ENCODE data around the gene RALGAPA1. TPM values are rescaled to one million over a fixed set of nuclear protein-coding genes. Genes with fewer than 3 reads are reported as not detected.
A peak's percentile ranks its signal among the peaks of the same experiment; 100 is the strongest.

Gene RALGAPA1
- total RNA-seq, 2 experiments from 2014 or later: 29.5 to 31.7 TPM

DNA sequence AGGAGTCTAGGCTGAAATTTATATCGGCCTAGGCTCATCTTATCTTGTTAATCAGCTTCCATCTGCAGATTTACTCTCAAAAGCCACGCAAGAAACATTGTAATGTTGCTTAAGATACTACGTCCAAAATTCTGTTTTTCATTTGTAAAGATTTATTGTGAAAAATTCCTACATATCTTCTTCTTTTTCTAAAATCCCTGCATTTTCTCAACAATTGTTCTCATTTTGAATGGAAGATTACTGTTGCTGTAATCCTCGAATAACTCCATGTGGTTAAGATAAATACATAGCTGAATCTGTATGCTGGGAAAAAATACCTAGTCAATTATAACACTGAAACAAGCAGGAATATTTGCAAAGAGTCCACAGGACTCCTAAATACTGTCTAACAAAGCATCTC is 259.5 kb downstream of the RALGAPA1 start:
- CTCF ChIA-PET: no interaction called here
- POLR2A ChIA-PET: no interaction called here
- Mint-ChIP-seq H3K4me3 (no peak overlapping the region), H3K27ac (no peak overlapping the region), H3K4me1 (ENCODE audit: low read depth) (no peaks in the 10 kb centered on the region), H3K9me3 (ENCODE audit: insufficient read depth) (no peaks in the 10 kb centered on the region), H3K36me3 (ENCODE audit: low read depth) (no peaks in the 10 kb centered on the region), H3K27me3 (ENCODE audit: low read depth) (no peaks in the 10 kb centered on the region)
- ATAC-seq (no peak), DNase-seq (no peak)

DNA sequence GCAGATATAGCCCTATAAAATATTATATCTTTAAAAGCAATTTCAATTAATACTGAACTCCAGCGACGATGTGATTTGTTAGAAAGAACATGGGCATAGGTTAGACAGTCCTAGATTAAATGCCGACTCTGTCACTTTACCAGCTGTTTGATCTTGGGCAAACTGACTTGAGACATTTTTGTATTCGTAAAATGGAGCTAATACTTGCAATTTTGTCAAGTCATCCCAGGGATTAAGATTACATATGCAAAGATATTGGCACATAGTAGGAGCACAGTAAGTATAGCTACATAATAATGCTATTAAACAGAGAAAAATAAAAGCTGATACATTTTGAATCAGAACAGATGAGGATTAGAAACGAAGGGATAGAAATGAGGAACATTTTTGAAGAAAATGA is 266.1 kb downstream of the RALGAPA1 start:
- Mint-ChIP-seq H3K9me3 (ENCODE audit: insufficient read depth) (no peaks in the 10 kb centered on the region), H3K4me1 (ENCODE audit: low read depth) (peaks cover 4% of the 10 kb centered on the region), H3K27ac (no peak overlapping the region), H3K36me3 (ENCODE audit: low read depth) (no peaks in the 10 kb centered on the region), H3K27me3 (ENCODE audit: low read depth) (no peaks in the 10 kb centered on the region), H3K4me3 (no peak overlapping the region)
- CTCF ChIA-PET: interaction anchor here (1.2 to 1.6 kb wide), 2 partner anchors 9 to 10 kb away, joined by 4 to 5 read pairs; partner anchors contain the start of gene INSM2
- no peak for ATAC-seq
- POLR2A ChIA-PET: no interaction called here
- no peak for DNase-seq

GRCh38 chr14:35539969-35540368 is 269.1 kb downstream of the RALGAPA1 start:
- ChIA-PET CTCF (no interaction called here), POLR2A (no interaction called here)
- Mint-ChIP-seq H3K9me3 (ENCODE audit: insufficient read depth) (no peaks in the 10 kb centered on the region), H3K27ac (no peak overlapping the region), H3K4me1 (ENCODE audit: low read depth) (peaks cover 13% of the 10 kb centered on the region), H3K27me3 (ENCODE audit: low read depth) (peaks cover 20% of the 10 kb centered on the region), H3K4me3 (no peak overlapping the region), H3K36me3 (ENCODE audit: low read depth) (no peaks in the 10 kb centered on the region)
- no peak for ATAC-seq
- no peak for DNase-seq

DNA sequence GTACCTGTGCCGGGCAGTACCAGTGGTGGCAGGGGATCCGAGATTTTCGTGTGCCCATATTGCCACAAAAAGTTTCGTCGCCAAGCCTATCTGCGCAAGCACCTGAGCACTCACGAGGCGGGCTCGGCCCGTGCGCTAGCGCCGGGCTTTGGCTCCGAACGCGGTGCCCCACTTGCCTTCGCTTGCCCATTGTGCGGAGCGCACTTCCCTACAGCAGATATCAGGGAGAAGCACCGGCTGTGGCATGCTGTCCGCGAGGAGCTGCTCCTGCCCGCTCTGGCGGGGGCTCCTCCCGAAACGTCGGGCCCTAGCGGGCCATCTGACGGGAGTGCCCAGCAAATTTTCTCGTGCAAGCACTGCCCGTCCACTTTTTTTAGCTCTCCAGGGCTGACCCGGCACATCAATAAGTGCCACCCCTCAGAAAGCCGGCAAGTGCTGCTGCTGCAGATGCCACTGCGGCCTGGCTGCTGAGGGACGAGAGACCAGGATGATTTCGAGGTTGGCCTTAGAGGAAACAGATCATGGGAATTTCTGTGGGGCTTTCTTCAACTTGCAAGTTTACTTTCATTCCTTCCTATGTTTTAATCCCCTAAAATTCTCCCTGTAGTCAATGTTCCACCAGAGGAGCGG is 273.5 kb downstream of the RALGAPA1 start:
- peaks cover 20% of the 10 kb centered on the region for H3K4me1 Mint-ChIP-seq (ENCODE audit: low read depth)
- H3K9me3 Mint-ChIP-seq (ENCODE audit: insufficient read depth): no peaks in the 10 kb centered on the region
- H3K27ac Mint-ChIP-seq: no peak overlapping the region
- H3K36me3 Mint-ChIP-seq (ENCODE audit: low read depth): no peaks in the 10 kb centered on the region
- peaks cover 38% of the 10 kb centered on the region for H3K27me3 Mint-ChIP-seq (ENCODE audit: low read depth)
- ChIA-PET POLR2A (interaction anchor here (0.5 kb wide), 1 partner anchor 13 kb away, joined by 3 read pairs; no protein-coding TSS in a partner anchor), CTCF (interaction anchor here (1.5 kb wide), 1 partner anchor 152 kb away, joined by 4 read pairs; no protein-coding TSS in a partner anchor)
- H3K4me3 Mint-ChIP-seq: peak overlapping the region; percentile 66
- ATAC-seq (no peak), DNase-seq (no peak)

- peaks cover 20% of the 10 kb centered on the region for H3K4me1 Mint-ChIP-seq (ENCODE audit: low read depth)
- no peaks in the 10 kb centered on the region for H3K9me3 Mint-ChIP-seq (ENCODE audit: insufficient read depth)
- no peak overlapping the region for H3K27ac Mint-ChIP-seq
- H3K27me3 Mint-ChIP-seq (ENCODE audit: low read depth): peaks cover 44% of the 10 kb centered on the region
- peak; percentile 81 for ATAC-seq
- DNase-seq: peak; percentile 80
- peak overlapping the region; percentile 66 for H3K4me3 Mint-ChIP-seq
- ChIA-PET POLR2A (no interaction called here), CTCF (interaction anchor here (1.5 kb wide), 1 partner anchor 152 kb away, joined by 4 read pairs; no protein-coding TSS in a partner anchor)
- no peaks in the 10 kb centered on the region for H3K36me3 Mint-ChIP-seq (ENCODE audit: low read depth)
Measured at GRCh38 chr14:35534873-35535482, 274.1 kb downstream of the RALGAPA1 start.

- Mint-ChIP-seq H3K27ac (no peak overlapping the region), H3K4me3 (peak overlapping the region; percentile 68), H3K27me3 (ENCODE audit: low read depth) (peaks cover 48% of the 10 kb centered on the region), H3K4me1 (ENCODE audit: low read depth) (peaks cover 16% of the 10 kb centered on the region), H3K36me3 (ENCODE audit: low read depth) (no peaks in the 10 kb centered on the region), H3K9me3 (ENCODE audit: insufficient read depth) (no peaks in the 10 kb centered on the region)
- ChIA-PET POLR2A (no interaction called here), CTCF (interaction anchor here (1.5 kb wide), 1 partner anchor 8 kb away, joined by 4 read pairs; no protein-coding TSS in a partner anchor)
- ATAC-seq (peak; percentile 34), DNase-seq (no peak)
Measured at GRCh38 chr14:35534208-35534872, 274.8 kb downstream of the RALGAPA1 start.

GRCh38 chr14:35533357-35534207 is 275.5 kb downstream of the RALGAPA1 start, which contains the start of gene INSM2:
Gene INSM2 (plus strand): TSS chr14:35534164. CDS start chr14:35534253, 89 bp downstream.
- ChIA-PET CTCF (interaction anchor here (1.5 kb wide), 1 partner anchor 9 kb away, joined by 4 read pairs; no protein-coding TSS in a partner anchor), POLR2A (no interaction called here)
- ATAC-seq: peak; percentile 77
- H3K4me3 Mint-ChIP-seq: peak within 1 kb of the TSS; percentile 68
- no peaks in the 10 kb centered on the region for H3K36me3 Mint-ChIP-seq (ENCODE audit: low read depth)
- DNase-seq: peak; percentile 63
- no peaks in the 10 kb centered on the region for H3K9me3 Mint-ChIP-seq (ENCODE audit: insufficient read depth)
- peaks cover 16% of the 10 kb centered on the region for H3K4me1 Mint-ChIP-seq (ENCODE audit: low read depth)
- peaks cover 51% of the 10 kb centered on the region for H3K27me3 Mint-ChIP-seq (ENCODE audit: low read depth)
- H3K27ac Mint-ChIP-seq: no peak within 1 kb of the TSS

- POLR2A ChIA-PET: no interaction called here
- no peak overlapping the region for H3K27ac Mint-ChIP-seq
- CTCF ChIA-PET: interaction anchor here (1.1 to 1.5 kb wide), 2 partner anchors 10 to 303 kb away, joined by 3 to 4 read pairs; no protein-coding TSS in a partner anchor
- peaks cover 57% of the 10 kb centered on the region for H3K27me3 Mint-ChIP-seq (ENCODE audit: low read depth)
- DNase-seq: no peak
- ATAC-seq: peak; percentile 3
- peaks cover 16% of the 10 kb centered on the region for H3K4me1 Mint-ChIP-seq (ENCODE audit: low read depth)
- H3K4me3 Mint-ChIP-seq: peak overlapping the region; percentile 55
- no peaks in the 10 kb centered on the region for H3K9me3 Mint-ChIP-seq (ENCODE audit: insufficient read depth)
- H3K36me3 Mint-ChIP-seq (ENCODE audit: low read depth): no peaks in the 10 kb centered on the region
Measured at GRCh38 chr14:35532783-35533356, 276.2 kb downstream of the RALGAPA1 start.

GRCh38 chr14:35531960-35532747 is 276.9 kb downstream of the RALGAPA1 start:
- ATAC-seq: no peak
- Mint-ChIP-seq H3K4me3 (no peak overlapping the region), H3K9me3 (ENCODE audit: insufficient read depth) (no peaks in the 10 kb centered on the region), H3K27me3 (ENCODE audit: low read depth) (peaks cover 59% of the 10 kb centered on the region), H3K27ac (no peak overlapping the region), H3K36me3 (ENCODE audit: low read depth) (no peaks in the 10 kb centered on the region), H3K4me1 (ENCODE audit: low read depth) (peaks cover 16% of the 10 kb centered on the region)
- no peak for DNase-seq
- ChIA-PET CTCF (interaction anchor here (1.1 to 1.5 kb wide), 3 partner anchors 10 to 302 kb away, joined by 3 to 4 read pairs (median 4); no protein-coding TSS in a partner anchor), POLR2A (no interaction called here)

DNA sequence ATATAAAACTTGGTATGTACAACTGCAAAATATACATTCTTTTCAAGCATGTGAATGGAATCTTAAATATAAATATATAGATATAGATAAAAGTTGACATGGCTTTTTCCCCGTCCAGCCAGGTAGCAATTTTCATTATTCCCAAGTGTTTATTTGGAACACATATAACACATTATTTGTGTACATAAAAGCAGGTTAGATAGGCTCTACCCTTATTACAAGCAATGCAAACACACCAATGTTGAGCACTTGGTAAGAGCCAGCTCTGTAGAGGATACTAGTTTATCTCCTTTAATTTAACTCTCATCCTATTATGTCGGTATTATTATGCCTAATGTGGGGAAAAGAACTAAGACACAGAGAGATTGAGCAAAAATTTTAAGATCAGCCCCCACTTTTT is 282.1 kb downstream of the RALGAPA1 start:
- Mint-ChIP-seq H3K4me1 (ENCODE audit: low read depth) (no peaks in the 10 kb centered on the region), H3K4me3 (no peak overlapping the region), H3K9me3 (ENCODE audit: insufficient read depth) (no peaks in the 10 kb centered on the region), H3K27me3 (ENCODE audit: low read depth) (peaks cover 30% of the 10 kb centered on the region), H3K27ac (no peak overlapping the region), H3K36me3 (ENCODE audit: low read depth) (no peaks in the 10 kb centered on the region)
- ChIA-PET CTCF (no interaction called here), POLR2A (no interaction called here)
- DNase-seq (no peak), ATAC-seq (no peak)

Measured in activated CD8-positive, alpha-beta T cell treated with anti-CD3 and anti-CD28 coated beads, Interleukin-2, amount 10 ng/mL, durations not matched to agents 7 days and 5 days (primary cell).